K562 (cell line): ENCODE measurements around the gene FADS6. TPM values are rescaled to one million over a fixed set of nuclear protein-coding genes. Genes with fewer than 3 reads are reported as not detected.

ENCODE experiments used
- AFF1 ChIP-seq, 2 experiments: fragments of 450-650 bp; IDR thresholded peaks; 2 replicates each; pipeline ENCODE4 v1.6.1; 2018; ENCODE audit warnings: mild to moderate bottlenecking in 2 of 2, low read depth in 1 of 2; ENCODE audit not compliant: partially characterized antibody in 2 of 2
- ATF4 ChIP-seq: fragments of 450-650 bp; formaldehyde crosslinking; IDR thresholded peaks from 2 replicates; pipeline ENCODE4 v1.4.0; 2022; ENCODE audit warnings: mild to moderate bottlenecking, moderate library complexity
- NUFIP1 ChIP-seq: fragments of 450-650 bp; IDR thresholded peaks from 2 replicates; pipeline ENCODE4 v1.6.1; 2018; ENCODE audit not compliant: partially characterized antibody
- SNRNP70 ChIP-seq: fragments of 200-400 bp; formaldehyde crosslinking; optimal IDR thresholded peaks from 2 replicates; pipeline ENCODE3; 2017; ENCODE audit warnings: low read depth, low read length
- TEAD1 ChIP-seq, 2 experiments: fragments of 450-650 bp in 1 of 2; sonication (generic) in 1 of 2; formaldehyde crosslinking; IDR thresholded peaks; 2 replicates each; pipeline versions ENCODE4 v1.4.0 to v1.8.0; 2020 to 2022; ENCODE audit warnings: mild to moderate bottlenecking in 2 of 2, missing genetic modification reagents in 1 of 2
- TGIF2 ChIP-seq: sonication (generic); formaldehyde crosslinking; IDR thresholded peaks from 2 replicates; pipeline ENCODE4 v1.8.1; 2022; ENCODE audit warnings: mild to moderate bottlenecking, missing genetic modification reagents, moderate library complexity
- TRIM24 ChIP-seq, 2 experiments: fragments of 450-650 bp; IDR thresholded peaks; 2 replicates each; pipeline ENCODE4 v1.6.1; 2016
- ZNF212 ChIP-seq: fragments of 450-650 bp; formaldehyde crosslinking; IDR thresholded peaks from 2 replicates; pipeline ENCODE4 v1.4.0; 2020; ENCODE audit warnings: mild to moderate bottlenecking
- ZNF280A ChIP-seq: fragments of 450-650 bp; IDR thresholded peaks from 2 replicates; pipeline ENCODE4 v1.6.1; 2018; ENCODE audit warnings: mild to moderate bottlenecking, low read depth; ENCODE audit not compliant: partially characterized antibody
- ZNF740 ChIP-seq, 3 experiments: fragments of 200-800 bp in 1 of 3; sonication (Bioruptor generic) in 1 of 3; sonication (generic) in 1 of 3; formaldehyde crosslinking in 1 of 3; IDR thresholded peaks; 2 replicates each; pipeline versions ENCODE4 v1.6.1 to v1.8.0; 2016 to 2022; ENCODE audit warnings: mild to moderate bottlenecking in 2 of 3, missing compliant biosample characterization in 2 of 3, missing genetic modification characterization in 2 of 3, missing genetic modification reagents in 1 of 3
- ZNF830 ChIP-seq: fragments of 250-450 bp; sonication (Bioruptor Pico); IDR thresholded peaks from 2 replicates; pipeline ENCODE4 v1.5.0; 2021; ENCODE audit warnings: mild to moderate bottlenecking
- polyA plus RNA-seq, 8 experiments: library from polyadenylated mRNA; depleted of rRNA in 4 of 8; stranded (reverse) in 5 of 8; unstranded in 3 of 8; fragments of >200 nt; fragmentation: Nextera tagmentation in 2 of 8; fragmentation: Illumina TruSeq in 1 of 8; extraction: Ambion mirVana in 2 of 8; extraction: Trizol in 1 of 8; gene quantifications; 2 replicates each; pipeline versions ENCODE4 v1.2.1 to v1.2.3, GENCODE V29; 2011 to 2014; ENCODE audit warnings: inconsistent platforms in 1 of 8, missing spikeins in 1 of 8
- total RNA-seq, 7 experiments: library from RNA; depleted of rRNA in 6 of 7; stranded (reverse); fragments of >200 nt in 6 of 7; fragmentation: Illumina TruSeq in 2 of 7; extraction: Trizol in 2 of 7; gene quantifications; 2 replicates each; pipeline versions ENCODE4 v1.2.1 to v1.2.3, GENCODE V29; 2011 to 2021; ENCODE audit warnings: low replicate concordance in 1 of 7
- TF ChIP-seq, protein P1 (sequence below): sonication (generic); formaldehyde crosslinking; IDR thresholded peaks from 2 replicates; pipeline ENCODE4 v1.8.1; 2022; ENCODE audit warnings: missing genetic modification reagents
- TF ChIP-seq, protein P2 (sequence below): sonication (generic); formaldehyde crosslinking; IDR thresholded peaks from 2 replicates; pipeline ENCODE4 v1.8.0; 2022; ENCODE audit warnings: mild to moderate bottlenecking, missing genetic modification reagents
- TF ChIP-seq, protein P3 (sequence below): sonication (generic); formaldehyde crosslinking; IDR thresholded peaks from 2 replicates; pipeline ENCODE4 v1.8.1; 2023; ENCODE audit warnings: mild to moderate bottlenecking, missing genetic modification reagents, moderate library complexity

FADS6 gene
- total and polyA plus RNA-seq, 9 of the 15 experiments (the other 6 are each of a cell fraction or from before 2014, with no cell fraction given): 0.18 to 0.22 TPM; not detected in 7

DNA sequence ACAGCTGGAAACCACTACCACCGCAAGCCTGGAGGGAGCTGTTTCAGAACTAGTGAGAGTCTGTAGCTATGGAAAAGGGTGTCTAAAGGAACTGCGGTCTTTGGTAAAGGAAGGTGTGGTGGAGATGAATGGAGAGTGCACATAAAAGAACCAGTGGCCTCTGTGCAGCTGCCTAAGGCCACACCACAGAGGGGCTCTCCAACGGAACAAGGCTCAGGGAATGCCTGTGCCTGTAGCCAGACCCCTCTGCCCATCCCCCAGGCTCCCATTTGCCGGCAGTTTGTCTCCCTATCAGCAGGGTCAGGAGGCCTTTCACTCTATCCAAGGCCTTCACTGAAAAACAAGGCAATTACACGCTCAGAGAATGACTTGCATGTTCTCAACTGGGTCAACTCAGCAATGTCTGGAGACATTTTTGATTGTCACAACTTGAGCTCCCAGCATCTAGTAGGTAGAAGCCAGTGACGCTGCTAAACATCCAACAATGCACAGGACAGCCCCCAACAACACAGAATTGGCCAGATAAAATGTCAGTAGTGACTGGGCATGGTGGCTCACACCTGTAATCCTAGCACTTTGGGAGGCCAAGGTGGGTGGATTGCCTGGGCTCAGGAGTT, 17.3 kb downstream of the FADS6 start (continued):
- TF ChIP-seq, protein P1, sequence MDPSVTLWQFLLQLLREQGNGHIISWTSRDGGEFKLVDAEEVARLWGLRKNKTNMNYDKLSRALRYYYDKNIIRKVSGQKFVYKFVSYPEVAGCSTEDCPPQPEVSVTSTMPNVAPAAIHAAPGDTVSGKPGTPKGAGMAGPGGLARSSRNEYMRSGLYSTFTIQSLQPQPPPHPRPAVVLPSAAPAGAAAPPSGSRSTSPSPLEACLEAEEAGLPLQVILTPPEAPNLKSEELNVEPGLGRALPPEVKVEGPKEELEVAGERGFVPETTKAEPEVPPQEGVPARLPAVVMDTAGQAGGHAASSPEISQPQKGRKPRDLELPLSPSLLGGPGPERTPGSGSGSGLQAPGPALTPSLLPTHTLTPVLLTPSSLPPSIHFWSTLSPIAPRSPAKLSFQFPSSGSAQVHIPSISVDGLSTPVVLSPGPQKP (CRISPR knock-in tag): no peak
- no peak for TF ChIP-seq SNRNP70
- TF ChIP-seq ZNF740 (CRISPR knock-in tag; IDR thresholded peaks at IDR 0.05): no peak
- peak in 1 of 2 experiments; percentile 40; a peak in 1 of 4 replicates for TF ChIP-seq ZNF740 (tag; IDR thresholded peaks at IDR 0.05)
- TF ChIP-seq TRIM24 (IDR thresholded peaks at IDR 0.05): peak; percentile 24 to 45; a peak in 1 of 4 replicates
- TF ChIP-seq, protein P2, sequence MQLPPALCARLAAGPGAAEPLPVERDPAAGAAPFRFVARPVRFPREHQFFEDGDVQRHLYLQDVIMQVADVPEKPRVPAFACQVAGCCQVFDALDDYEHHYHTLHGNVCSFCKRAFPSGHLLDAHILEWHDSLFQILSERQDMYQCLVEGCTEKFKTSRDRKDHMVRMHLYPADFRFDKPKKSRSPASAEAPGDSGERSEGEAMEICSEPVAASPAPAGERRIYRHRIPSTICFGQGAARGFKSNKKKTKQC (CRISPR knock-in tag): no peak
- TF ChIP-seq NUFIP1: no peak
- TF ChIP-seq ZNF830 (CRISPR knock-in tag): 0 out of 2 replicates have a peak, but pooled peaks have one; percentile 44
- TF ChIP-seq, protein P3, sequence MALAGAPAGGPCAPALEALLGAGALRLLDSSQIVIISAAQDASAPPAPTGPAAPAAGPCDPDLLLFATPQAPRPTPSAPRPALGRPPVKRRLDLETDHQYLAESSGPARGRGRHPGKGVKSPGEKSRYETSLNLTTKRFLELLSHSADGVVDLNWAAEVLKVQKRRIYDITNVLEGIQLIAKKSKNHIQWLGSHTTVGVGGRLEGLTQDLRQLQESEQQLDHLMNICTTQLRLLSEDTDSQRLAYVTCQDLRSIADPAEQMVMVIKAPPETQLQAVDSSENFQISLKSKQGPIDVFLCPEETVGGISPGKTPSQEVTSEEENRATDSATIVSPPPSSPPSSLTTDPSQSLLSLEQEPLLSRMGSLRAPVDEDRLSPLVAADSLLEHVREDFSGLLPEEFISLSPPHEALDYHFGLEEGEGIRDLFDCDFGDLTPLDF (CRISPR knock-in tag): no peak
- no peak for TF ChIP-seq AFF1 (IDR thresholded peaks at IDR 0.05; ENCODE audit: low read depth in 1 of 2, partially characterized antibody in 2 of 2)
- no peak for TF ChIP-seq TGIF2 (CRISPR knock-in tag)
- no peak; the same call in 1 of the 2 replicates for TF ChIP-seq ATF4 (CRISPR knock-in tag)
- no peak for TF ChIP-seq ZNF280A
- no peak for TF ChIP-seq ZNF212 (CRISPR knock-in tag)
- peak in 1 of 2 experiments; percentile 50; a peak in 2 of 4 replicates for TF ChIP-seq TEAD1 (CRISPR knock-in tag; IDR thresholded peaks at IDR 0.05)
